Activated CD4-positive, alpha-beta T cell treated with anti-CD3 and anti-CD28 coated beads, Interleukin-2, amount 50 U/mL, for 24 hours (primary cell): ENCODE measurements around the gene TTC28.

ENCODE experiments used
- DNase-seq, 2 donors: peaks; one replicate each; pipeline ENCODE4 v3.0.0-alpha.2; 2020; ENCODE audit warnings: low read depth in 1 of 2, low spot score in 1 of 2

Gene TTC28

DNA sequence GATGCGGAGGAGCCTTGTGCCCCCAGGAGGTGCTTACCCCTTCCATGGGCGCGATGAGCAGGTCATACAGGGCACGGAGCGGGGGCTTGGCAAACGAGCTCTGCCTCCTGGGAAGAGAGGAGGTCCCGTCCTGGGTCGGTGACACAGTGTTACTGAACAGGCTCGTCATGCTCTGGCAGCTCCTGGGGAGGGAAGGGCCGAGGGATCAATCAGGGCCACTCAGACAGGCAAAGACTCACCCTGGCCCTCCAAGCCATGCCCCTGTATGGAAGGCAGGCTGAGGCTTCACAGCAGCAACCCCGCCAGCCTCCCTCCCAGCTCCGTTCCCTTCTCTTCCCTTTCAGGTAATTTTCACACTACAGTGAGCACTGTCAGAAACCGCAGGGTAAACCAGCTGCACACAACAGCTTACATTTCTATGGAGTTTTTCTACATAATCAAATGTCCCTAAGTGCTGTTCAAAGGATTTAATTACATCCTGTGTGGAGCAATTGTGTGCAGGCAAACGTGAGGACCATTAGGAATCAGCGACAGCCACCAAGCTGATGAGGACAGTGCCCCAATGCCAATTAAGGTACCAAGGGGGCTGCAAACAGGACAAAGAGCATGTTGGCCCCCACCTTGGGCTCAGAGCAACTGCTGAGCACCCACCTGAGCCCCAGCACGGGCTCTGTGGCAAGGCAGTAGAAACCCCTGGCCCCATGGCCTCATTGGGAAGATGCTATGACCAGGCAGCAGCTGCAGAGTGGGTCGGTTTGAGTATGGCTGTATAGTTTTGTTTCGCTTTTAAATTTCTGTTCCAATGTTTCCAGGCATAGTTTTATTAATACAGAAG lies 665.2 kb downstream of the TTC28 start:
- no peak for DNase-seq

DNA sequence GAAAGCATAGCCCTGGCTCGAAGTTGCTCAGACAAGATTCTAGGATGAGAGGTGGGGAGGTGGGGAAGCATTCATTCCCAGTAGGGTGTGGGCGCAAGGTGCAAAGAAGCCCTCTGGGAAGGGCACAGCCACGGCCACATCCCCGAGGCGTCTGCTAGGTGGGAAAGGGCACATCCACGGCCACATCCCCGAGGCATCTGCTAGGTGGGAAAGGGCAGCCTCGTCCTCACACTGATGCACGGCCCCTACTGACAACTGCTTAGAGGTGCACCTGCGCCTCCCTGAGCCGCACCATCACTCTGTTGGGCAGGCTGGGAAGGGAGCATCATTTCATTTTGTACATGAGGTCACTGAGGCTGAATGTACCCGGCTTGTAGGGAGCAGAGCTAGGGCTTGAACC lies 666.0 kb downstream of the TTC28 start:
- DNase-seq = no peak

DNA sequence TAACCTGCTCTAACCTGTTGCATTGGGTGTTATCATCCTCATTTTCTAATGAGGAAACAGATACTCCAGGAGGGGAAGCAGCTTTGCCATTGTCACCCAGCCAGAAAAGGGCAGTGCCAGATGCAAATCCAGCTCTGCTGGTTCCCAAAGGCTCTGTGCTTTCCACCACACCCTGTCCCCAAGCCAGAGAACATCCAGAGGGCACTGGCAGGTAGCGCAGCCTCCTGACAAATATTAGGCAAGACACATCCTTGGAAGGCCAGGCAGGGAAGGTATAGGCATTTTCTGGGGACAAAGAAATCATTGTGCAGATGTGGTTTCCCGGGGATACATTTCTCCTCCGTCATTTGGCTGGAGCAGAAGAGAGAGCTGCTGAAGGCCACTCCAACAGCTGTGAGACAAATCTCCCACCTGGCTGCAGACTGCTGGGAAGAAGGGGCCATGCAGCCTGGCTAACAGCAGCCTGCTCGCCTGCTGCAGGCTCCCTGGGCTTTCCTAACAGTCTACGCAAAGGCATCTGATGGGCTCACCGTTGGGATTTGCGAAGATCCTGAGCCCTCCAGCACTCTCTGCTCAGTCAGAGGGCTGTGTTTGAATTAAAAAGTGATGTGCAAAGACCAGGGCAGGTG lies 666.7 kb downstream of the TTC28 start:
- no peak for DNase-seq

DNA sequence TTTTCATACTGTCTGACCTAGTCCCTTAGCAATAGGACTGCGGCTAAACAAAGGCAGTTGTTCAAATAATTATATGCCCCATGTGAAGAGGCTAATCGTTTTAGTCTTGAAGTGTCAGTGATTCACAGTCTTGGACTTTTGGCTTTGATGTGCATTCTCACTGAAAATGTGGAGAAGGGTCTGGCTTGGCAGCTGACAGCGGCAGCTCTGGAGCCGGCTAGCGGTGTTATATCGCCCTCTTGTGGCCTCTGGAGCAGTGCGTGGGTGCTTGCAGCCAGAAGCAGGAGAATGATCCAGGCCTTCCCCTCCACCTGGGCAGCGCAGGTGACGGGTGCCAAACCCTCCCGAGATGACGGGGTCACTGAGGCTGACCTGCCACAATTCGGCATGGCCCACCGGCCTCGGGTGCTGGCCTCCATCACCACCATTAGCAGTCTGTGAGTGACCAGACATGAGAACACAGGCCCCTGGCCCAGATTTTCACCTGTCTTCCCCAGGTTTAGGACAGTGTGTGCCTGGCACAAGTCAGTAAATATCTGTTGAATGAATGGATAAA lies 670.3 kb downstream of the TTC28 start:
- DNase-seq = peak; percentile 63 to 74

DNA sequence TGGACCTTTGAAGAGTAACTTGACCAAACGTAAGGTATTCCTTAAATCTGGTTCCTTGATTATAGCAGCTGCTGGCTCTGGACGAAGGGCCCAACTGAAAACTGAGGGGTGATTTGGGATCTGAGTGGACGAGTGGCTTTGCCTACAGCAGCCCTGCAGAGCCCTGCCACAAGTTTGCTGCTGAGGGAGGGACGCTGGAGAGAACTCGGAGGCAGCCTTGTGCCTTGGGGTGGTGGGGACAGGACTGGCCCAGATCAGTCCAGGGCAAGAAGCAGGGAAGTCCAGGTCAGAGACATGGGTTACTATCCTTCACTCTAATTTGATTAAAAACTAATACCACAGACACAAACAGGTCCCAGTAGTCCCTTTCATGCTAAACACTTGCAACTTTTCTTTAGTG lies 671.0 kb downstream of the TTC28 start:
- no peak for DNase-seq

DNA sequence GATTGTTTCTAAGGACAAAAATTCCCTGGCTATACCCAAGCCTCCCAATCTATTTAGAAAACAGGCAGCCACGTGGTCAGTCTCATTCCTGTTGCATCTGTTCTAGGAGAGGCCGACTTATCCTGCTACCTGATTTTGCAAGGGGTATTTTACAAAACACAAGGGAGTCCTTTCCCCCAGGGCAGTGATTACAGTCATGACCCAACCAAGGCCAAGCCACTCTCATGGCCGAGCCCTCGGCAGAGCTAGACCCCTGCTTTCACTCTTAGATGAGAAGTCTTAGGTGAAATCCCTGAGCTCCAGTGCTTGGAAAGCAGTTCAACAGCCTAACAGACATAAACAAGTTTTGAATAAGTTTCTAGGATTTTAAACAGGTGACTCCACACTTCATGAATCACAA lies 671.6 kb downstream of the TTC28 start:
- no peak for DNase-seq

DNA sequence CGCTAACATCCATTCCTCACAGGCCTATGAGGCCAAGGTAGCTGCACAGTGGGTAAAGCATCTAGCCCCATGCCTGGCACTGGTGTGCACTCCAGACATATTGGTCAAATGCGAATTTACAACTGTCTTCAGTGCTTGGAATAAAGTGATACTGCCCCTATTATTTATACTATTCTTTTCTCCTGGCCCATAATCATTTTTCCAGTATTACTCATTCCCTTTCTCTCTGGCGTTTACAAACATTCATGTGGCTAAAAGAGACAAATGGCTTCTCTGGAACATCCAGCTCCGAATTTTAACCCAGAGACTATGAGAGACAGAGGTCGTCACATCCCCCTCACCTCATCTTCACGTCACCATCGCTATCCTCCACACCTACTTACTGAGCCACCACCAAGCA lies 673.4 kb downstream of the TTC28 start:
- DNase-seq = no peak

DNA sequence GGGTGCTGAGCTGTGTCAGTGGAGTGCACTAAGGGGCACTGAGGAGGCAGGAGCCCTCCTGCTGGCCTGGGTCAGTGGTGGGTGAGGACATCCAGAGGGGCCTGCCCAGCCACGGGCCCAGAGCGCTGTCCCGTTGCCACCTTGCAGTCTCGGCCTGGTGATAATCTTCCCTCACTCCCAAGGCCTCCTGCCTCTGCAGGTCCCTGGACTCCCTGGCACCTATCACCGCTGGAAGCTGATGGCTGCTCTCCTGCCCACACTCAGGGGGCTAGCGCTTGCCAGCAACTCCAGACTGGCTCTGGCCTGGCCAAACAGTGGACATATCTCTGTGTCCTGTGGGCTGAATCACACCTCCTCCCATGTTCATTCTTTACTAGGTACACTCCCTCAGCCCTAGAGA lies 674.1 kb downstream of the TTC28 start:
- no peak for DNase-seq

DNA sequence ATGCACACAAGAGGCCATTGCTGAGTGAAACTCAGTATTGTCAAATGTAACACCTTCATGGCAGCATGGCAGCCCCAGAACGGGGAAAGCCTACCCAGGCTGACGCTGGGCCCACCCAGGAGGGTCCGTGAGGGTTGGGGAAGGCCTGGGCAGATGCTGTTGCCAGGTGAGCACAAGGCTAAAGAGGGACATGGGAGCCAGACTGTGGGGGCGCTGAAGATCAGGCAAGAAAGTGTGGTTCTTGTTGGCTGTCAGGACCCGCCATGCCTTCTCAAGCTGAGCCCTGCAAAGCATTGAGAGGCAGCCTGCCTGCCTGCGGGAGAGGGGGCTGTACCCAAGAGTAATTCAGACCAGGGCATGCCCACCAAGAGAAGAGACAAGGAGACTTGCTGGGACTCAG lies 675.6 kb downstream of the TTC28 start:
- no peak for DNase-seq

DNA sequence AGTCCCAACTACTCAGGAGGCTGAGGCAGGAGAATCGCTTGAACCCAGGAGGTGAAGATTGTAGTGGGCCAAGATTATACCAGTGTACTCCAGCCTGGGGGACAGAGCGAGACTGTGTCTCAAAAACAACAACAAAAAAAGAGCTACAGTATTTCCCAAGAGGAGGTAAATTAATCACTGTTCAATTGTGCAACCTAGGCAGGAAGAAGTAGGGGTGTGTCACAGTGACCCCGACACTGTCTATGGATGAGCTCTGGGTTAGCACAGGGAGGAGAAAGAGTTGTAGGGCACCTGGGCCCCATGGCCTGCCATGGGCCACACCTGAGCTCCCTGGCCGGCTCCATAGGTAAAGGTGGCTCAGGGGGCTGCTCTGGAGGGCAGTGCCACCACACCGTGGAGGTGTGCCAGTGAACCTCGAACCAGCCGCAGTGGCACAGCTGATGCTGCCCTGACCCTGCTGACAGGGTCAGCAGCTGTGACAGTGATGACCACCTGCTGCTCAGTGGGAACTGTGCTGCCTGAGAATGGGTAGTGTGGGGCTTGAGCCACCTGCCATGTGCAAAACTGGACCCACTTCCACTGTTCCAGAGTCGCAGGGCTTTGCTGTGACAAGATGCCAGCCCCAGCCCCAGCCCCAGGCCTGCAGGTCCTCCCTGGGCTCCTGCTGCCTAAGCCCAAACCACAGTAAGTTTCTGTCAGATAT lies 676.6 kb downstream of the TTC28 start:
- DNase-seq = no peak

DNA sequence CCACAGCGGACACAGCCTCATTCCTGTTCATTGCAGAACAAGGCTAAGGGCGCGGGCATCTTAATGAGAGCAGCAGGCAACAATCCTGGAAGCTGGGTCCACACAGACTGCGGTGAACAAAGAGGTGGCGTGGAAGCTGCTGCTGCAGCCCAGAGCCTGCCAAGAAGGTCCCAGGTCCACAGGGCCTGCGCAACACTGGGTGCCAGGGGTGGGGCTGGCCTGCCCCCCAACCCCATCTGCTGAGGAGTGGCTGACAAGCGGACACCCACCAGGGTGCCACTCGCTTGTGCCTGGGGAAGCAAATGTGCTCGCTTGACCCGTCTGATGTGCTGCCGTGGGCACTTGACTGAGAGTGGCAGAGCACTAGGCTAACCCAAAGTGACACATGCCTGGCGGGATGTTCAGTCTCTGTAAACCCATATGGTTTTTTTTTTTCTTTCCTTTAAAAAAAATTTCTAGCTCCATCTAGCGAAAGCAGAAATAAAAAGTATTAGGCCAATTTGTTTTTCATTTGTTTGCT lies 677.4 kb downstream of the TTC28 start:
- DNase-seq = no peak

DNA sequence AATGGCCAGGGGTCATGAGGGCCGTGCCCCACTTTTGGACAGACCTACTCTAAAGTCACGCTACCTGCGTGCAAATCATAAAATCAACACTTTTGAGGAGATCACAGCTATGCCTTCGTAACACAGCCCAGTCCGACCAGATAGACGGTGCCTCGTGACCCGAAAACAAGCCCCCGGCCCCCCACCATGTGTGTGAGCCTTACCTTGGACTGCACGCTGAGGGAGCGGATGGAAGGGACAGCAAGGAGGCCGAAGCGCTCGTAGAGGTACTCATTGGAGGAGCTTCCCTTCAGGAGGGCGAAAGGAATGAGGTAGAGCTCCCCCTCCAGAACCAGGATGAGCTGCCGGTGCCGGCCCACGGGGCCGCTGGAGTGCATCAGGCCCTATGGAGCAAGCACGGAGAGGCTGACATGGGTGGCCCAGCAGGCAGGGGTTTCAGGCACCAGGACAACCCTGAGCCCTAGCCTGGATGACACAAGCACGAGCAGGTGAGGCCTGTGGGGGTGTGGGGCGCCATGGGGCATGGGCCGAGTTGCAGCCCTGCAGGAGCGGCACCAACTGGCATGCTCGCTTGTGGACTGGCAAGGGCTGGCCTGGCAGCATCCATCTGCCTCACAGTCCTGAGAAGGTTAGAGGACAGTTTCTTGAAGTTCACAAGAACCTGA lies 678.3 kb downstream of the TTC28 start:
- no peak for DNase-seq

DNA sequence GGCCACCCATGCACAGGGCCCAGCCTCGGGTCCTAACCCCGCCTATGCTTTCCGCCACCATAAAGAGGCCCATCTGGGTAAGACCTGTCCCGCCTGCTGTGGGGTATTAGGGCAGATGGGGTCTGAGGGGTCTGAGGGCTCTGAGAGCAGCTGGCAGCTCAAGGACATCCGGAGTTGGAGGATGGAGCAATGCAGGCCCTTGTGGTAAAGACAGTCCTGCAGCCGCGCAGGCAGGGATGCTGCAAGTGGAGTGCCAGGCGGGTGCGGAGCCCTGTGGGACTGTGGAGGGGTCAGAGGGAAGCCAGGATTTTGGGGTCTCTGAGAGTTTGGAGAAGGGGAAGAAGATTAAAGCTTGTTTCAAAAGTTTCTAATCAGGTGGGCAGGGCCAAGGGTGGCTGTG lies 679.3 kb downstream of the TTC28 start:
- no peak for DNase-seq

DNA sequence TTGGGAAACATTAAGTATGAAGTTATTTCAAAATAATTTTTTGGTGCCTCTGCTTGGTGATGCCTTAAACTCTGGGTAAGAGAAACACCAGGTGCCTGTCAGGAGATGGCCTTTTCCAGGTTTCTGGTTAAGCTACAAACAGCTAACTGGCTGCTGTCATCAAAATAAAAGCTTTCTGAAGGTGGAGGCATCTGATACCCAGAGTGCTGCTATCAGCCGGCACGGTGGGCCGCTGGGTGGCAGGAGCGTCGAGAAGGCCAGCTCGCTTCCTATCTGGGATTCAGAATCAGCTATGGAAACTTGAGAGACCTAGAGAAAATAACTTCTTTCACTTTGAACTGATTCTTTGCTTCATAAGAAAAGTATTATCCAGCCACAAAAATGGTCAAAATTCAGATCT lies 679.8 kb downstream of the TTC28 start:
- no peak for DNase-seq

DNA sequence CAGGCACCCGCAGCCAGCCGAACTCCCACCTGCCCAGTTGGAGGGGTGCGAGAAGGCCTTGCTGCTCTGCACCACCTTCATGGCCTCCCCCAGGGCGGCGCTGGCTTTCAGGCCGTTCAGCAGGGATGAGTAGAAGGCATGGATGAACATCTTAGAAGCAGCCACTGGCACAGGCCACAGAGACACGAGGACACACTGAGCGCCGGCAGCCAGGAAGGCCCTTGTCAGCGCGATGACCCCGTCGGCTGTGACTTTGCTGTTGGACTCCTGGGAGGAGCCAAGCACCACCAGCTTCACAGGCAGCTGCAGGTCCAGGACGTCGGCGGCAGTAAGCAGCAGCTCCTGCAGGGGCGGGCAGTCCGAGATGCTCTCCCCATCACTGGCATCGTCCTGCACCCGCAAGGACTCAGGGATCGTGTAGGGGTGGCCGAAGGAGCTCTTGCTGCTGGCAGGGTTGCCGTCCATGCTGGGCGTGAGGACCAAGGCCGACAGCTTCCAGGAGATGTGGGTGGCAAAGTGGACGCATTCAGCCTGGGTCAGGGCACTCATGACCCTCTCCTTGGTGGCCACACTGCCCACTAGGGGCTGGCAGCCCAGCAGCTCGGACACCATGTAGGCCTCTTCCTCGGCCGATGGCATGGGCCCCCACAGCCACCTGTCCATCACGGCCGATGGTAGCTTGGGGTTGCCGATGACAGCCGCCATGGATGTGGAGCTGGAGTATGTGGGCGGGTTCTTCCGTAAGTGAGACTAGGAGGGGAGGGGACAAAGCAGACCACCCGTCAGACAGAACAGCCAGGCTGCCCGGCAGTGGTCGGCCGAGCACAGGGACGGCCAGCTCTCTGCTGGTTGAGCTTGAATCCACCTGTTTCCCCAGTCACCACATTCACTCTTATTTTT lies 680.9 kb downstream of the TTC28 start:
- DNase-seq = no peak

DNA sequence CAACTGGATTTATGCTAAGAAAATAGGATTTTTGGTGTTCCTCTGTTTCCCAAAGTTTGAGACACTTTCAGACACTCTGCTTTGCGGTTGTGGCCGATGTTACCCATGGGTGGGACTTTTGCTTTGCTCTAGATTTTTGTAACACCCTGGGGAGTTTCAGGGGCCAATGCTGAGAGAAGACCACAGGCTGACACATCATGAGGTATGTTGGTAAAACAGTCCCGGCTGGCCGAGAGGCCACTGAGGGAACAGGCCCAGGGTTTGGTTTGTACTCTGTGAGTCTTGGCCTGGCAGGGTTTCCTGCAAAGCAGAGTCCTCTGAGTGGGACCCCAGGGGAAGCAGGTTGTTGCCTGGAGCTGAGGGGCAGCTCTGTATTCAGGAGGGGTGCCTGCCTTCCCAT lies 682.1 kb downstream of the TTC28 start:
- no peak for DNase-seq

DNA sequence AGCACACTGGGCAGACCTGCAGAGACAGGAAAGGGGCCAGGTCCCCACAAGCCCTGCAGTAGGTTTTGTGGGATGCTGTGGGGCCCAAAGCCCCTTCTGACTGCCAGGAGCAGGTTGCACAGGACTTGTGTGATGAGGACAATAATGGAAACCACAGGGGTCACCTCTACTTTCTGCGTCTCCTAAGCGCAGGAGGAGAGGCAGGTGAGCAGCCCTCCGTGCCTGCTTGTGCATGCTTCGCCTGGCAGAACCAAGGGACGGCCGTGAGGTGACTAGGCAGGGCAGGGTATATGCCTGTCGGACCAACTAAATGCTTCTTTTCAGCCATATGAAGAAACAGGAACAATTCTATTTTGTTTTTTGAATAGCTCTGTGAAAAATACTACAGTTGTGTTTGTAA lies 682.7 kb downstream of the TTC28 start:
- DNase-seq = no peak

DNA sequence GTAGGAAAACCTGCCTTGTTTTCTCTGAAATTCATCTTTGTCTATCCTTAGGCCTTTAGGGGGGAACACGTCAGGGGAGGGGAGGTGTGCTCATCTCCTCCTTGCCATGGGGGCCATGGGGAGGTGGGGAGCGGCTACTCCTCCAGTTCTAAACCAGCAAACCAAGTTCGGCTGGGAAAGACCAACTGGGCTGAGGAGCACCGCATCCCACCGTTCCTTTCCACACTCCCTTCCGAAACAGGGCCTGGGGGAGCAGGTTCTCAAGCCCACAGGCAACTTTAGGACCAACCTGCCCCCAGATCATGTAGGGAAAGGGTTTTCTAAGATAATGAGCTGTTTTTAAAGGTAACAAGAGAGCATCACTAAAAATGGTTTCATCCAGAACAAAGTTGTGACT lies 683.1 kb downstream of the TTC28 start:
- DNase-seq = no peak

DNA sequence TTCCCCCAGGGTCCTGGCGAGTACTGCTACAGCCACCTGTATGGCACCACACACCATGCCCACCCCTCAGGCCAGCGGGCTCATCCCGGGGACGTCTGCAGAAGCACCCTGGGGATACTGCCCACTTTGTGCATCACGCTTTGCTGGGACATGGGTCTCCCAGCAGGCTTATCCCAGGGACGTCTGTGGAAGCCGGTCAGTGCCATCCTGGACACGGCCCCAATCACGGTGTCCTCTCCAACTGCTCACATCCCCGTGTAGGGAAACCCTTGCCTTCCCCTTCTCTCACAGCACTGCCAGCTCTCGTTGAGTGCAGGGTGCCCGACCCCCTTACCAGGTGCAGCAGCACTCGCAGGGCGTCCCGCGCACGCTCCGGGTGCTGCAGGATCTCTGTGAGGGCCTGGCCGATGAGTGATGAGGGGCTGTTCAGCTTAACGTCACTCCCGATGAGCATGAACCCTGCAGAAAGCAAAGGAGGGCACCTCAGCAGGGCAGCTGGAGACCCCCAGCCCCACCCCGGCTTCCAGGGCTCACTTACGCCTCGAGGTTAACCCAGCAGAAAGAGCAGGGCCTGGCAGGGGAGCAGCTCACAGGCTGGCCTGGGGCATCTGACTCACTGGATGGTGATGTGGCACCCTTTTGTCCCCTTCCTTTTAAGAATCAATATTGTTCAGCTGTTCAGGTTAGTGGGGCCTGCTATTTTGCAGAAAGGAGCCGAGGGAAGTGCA lies 683.7 kb downstream of the TTC28 start:
- no peak for DNase-seq
